ENCODE data around the gene B3GNT3. TPM values are rescaled to one million over a fixed set of nuclear protein-coding genes. Genes with fewer than 3 reads are reported as not detected.

The B3GNT3 gene
- total and polyA plus RNA-seq, 2 donors (not counting 1 experiment from before 2014, with no cell fraction given): not detected

GRCh38 chr19:17811103-17811502 is 16.2 kb downstream of the B3GNT3 start:
- Histone ChIP-seq H2AFZ (ENCODE audit: low read length) (no peak overlapping the region), H3K36me3 (ENCODE audit: control insufficient read depth, insufficient read depth, low read length) (no peaks in the 10 kb centered on the region), H3K27ac (ENCODE audit: insufficient read depth, low read length) (no peak overlapping the region), H3K9me3 (ENCODE audit: control insufficient read depth, insufficient read depth, low read depth, low read length) (no peaks in the 10 kb centered on the region), H3K79me2 (ENCODE audit: control insufficient read depth, insufficient read depth, low read length) (no peaks in the 10 kb centered on the region), H3K4me1 (ENCODE audit: control insufficient read depth, extremely low read depth, insufficient read depth, low read length) (no peaks in the 10 kb centered on the region), H3K4me3 (replicated peaks in 1 of 4; ENCODE audit: control extremely low read depth in 1 of 4, insufficient read depth in 1 of 4, low read depth in 3 of 4, low read length in 4 of 4) (no peak overlapping the region), H4K20me1 (ENCODE audit: control insufficient read depth, extremely low read depth, insufficient read depth, low read length) (no peaks in the 10 kb centered on the region), H3K9ac (ENCODE audit: insufficient read depth, low read length) (no peak overlapping the region), H3K4me2 (ENCODE audit: extremely low read depth, insufficient read depth, low read length) (no peak overlapping the region), H3K27me3 (ENCODE audit: control insufficient read depth, insufficient read depth, low read length) (no peaks in the 10 kb centered on the region)
- DNase-seq (ENCODE audit: low read depth in 2 of 2): no peak
- TF ChIP-seq EZH2 (IDR thresholded peaks at IDR 0.05; ENCODE audit: low read length, missing control alignments) (no peak), CTCF (conservative IDR thresholded peaks at IDR 0.05 in 1 of 2, IDR thresholded peaks at IDR 0.05 in 1 of 2; ENCODE audit: low read depth in 1 of 2, low read length in 2 of 2) (no peak)

GRCh38 chr19:17811681-17812080 is 16.7 kb downstream of the B3GNT3 start:
- H3K9me3 ChIP-seq (ENCODE audit: control insufficient read depth, insufficient read depth, low read depth, low read length): no peaks in the 10 kb centered on the region
- H3K4me2 ChIP-seq (ENCODE audit: extremely low read depth, insufficient read depth, low read length): no peak overlapping the region
- no peak overlapping the region for H3K4me3 ChIP-seq (replicated peaks in 1 of 4; ENCODE audit: control extremely low read depth in 1 of 4, insufficient read depth in 1 of 4, low read depth in 3 of 4, low read length in 4 of 4)
- no peak overlapping the region for H3K9ac ChIP-seq (ENCODE audit: insufficient read depth, low read length)
- H2AFZ ChIP-seq (ENCODE audit: low read length): no peak overlapping the region
- H4K20me1 ChIP-seq (ENCODE audit: control insufficient read depth, extremely low read depth, insufficient read depth, low read length): no peaks in the 10 kb centered on the region
- DNase-seq (ENCODE audit: low read depth in 2 of 2): no peak
- no peak for TF ChIP-seq CTCF (conservative IDR thresholded peaks at IDR 0.05 in 1 of 2, IDR thresholded peaks at IDR 0.05 in 1 of 2; ENCODE audit: low read depth in 1 of 2, low read length in 2 of 2)
- no peak for TF ChIP-seq EZH2 (IDR thresholded peaks at IDR 0.05; ENCODE audit: low read length, missing control alignments)
- no peaks in the 10 kb centered on the region for H3K36me3 ChIP-seq (ENCODE audit: control insufficient read depth, insufficient read depth, low read length)
- no peaks in the 10 kb centered on the region for H3K4me1 ChIP-seq (ENCODE audit: control insufficient read depth, extremely low read depth, insufficient read depth, low read length)
- no peaks in the 10 kb centered on the region for H3K27me3 ChIP-seq (ENCODE audit: control insufficient read depth, insufficient read depth, low read length)
- no peaks in the 10 kb centered on the region for H3K79me2 ChIP-seq (ENCODE audit: control insufficient read depth, insufficient read depth, low read length)
- no peak overlapping the region for H3K27ac ChIP-seq (ENCODE audit: insufficient read depth, low read length)

- H3K4me3 ChIP-seq (replicated peaks in 1 of 4; ENCODE audit: control extremely low read depth in 1 of 4, insufficient read depth in 1 of 4, low read depth in 3 of 4, low read length in 4 of 4): no peak overlapping the region
- no peak overlapping the region for H3K9ac ChIP-seq (ENCODE audit: insufficient read depth, low read length)
- H3K79me2 ChIP-seq (ENCODE audit: control insufficient read depth, insufficient read depth, low read length): no peaks in the 10 kb centered on the region
- no peaks in the 10 kb centered on the region for H4K20me1 ChIP-seq (ENCODE audit: control insufficient read depth, extremely low read depth, insufficient read depth, low read length)
- H3K4me1 ChIP-seq (ENCODE audit: control insufficient read depth, extremely low read depth, insufficient read depth, low read length): no peaks in the 10 kb centered on the region
- TF ChIP-seq EZH2 (IDR thresholded peaks at IDR 0.05; ENCODE audit: low read length, missing control alignments) (no peak), CTCF (conservative IDR thresholded peaks at IDR 0.05 in 1 of 2, IDR thresholded peaks at IDR 0.05 in 1 of 2; ENCODE audit: low read depth in 1 of 2, low read length in 2 of 2) (no peak)
- DNase-seq (ENCODE audit: low read depth in 2 of 2): no peak
- H3K4me2 ChIP-seq (ENCODE audit: extremely low read depth, insufficient read depth, low read length): no peak overlapping the region
- H2AFZ ChIP-seq (ENCODE audit: low read length): no peak overlapping the region
- no peaks in the 10 kb centered on the region for H3K9me3 ChIP-seq (ENCODE audit: control insufficient read depth, insufficient read depth, low read depth, low read length)
- H3K36me3 ChIP-seq (ENCODE audit: control insufficient read depth, insufficient read depth, low read length): no peaks in the 10 kb centered on the region
- H3K27me3 ChIP-seq (ENCODE audit: control insufficient read depth, insufficient read depth, low read length): no peaks in the 10 kb centered on the region
- H3K27ac ChIP-seq (ENCODE audit: insufficient read depth, low read length): no peak overlapping the region
Observed at GRCh38 chr19:17812099-17812498, 17.2 kb downstream of the B3GNT3 start.

Measured in fibroblast of lung (primary cell).